Spleen (tissue), 11 donors: Measurements from ENCODE around the gene PTK6. TPM values are rescaled to one million over a fixed set of nuclear protein-coding genes. Genes with fewer than 3 reads are reported as not detected.

Experiments
- DNase-seq: peaks from one replicate; pipeline ENCODE4 v3.0.0-alpha.2; 2020
- H3K27ac ChIP-seq, 8 donors: fragments of 200-600 bp; sonication (generic) in 7 of 8; 1 replicate in 4 of 8; 2 replicates in 4 of 8; pipeline versions ENCODE4 v1.5.0 to v1.8.0; 2016 to 2021; ENCODE audit warnings: inconsistent platforms in 4 of 8, mild to moderate bottlenecking in 4 of 8, moderate library complexity in 1 of 8
- H3K27me3 ChIP-seq, 7 donors: fragments of 200-600 bp; sonication (generic) in 6 of 7; replicated peaks in 1 of 7; 1 replicate in 4 of 7; 2 replicates in 3 of 7; pipeline versions ENCODE4 v1.5.0 to v1.8.0; 2016 to 2021; ENCODE audit warnings: inconsistent platforms in 3 of 7, mild to moderate bottlenecking in 1 of 7
- H3K36me3 ChIP-seq, 6 donors: fragments of 200-600 bp; sonication (generic) in 5 of 6; 1 replicate in 4 of 6; 2 replicates in 2 of 6; pipeline versions ENCODE4 v1.5.0 to v1.8.0; 2016 to 2021; ENCODE audit warnings: inconsistent platforms in 2 of 6
- H3K4me1 ChIP-seq, 6 donors: fragments of 200-600 bp; sonication (generic) in 5 of 6; 1 replicate in 3 of 6; 2 replicates in 3 of 6; pipeline versions ENCODE4 v1.5.0 to v1.8.0; 2016 to 2021; ENCODE audit warnings: inconsistent platforms in 3 of 6
- H3K4me3 ChIP-seq, 8 donors: fragments of 200-600 bp; sonication (generic) in 7 of 8; 1 replicate in 4 of 8; 2 replicates in 4 of 8; pipeline versions ENCODE4 v1.5.0 to v1.8.0; 2016 to 2021; ENCODE audit warnings: inconsistent platforms in 4 of 8, mild to moderate bottlenecking in 4 of 8, moderate library complexity in 2 of 8
- H3K9me3 ChIP-seq, 8 donors: fragments of 200-600 bp; sonication (generic) in 7 of 8; 1 replicate in 4 of 8; 2 replicates in 4 of 8; pipeline versions ENCODE4 v1.5.0 to v1.8.0; 2016 to 2021; ENCODE audit warnings: inconsistent platforms in 4 of 8
- POLR2A ChIP-seq, 3 donors: fragments of 450-650 bp; IDR thresholded peaks; one replicate each; pipeline ENCODE4 v1.5.1; 2017; ENCODE audit warnings: antibody characterized with exemption in 3 of 3, mild to moderate bottlenecking in 1 of 3
- POLR2AphosphoS5 ChIP-seq, 3 donors: sonication (generic); formaldehyde crosslinking; IDR thresholded peaks; one replicate each; pipeline ENCODE4 v1.5.1; 2017; ENCODE audit warnings: antibody characterized with exemption in 3 of 3
- WGBS, 5 donors: extraction: QIAGEN DNeasy Blood & Tissue Kit in 3 of 5; methylation state at CpG; one replicate each; pipeline versions ENCODE4 v1.1.5 to v1.1.7; 2013 to 2018; 5-methylcytosine and 5-hydroxymethylcytosine counted together
- intact Hi-C: fragments of 100-400 bp; cut with DNase I; formaldehyde crosslinking; loops from one replicate; pipeline ENCODE4 v1.15.0; 2023; ENCODE audit warnings: low total_unique reads
- polyA plus RNA-seq, 3 donors: library from polyadenylated mRNA; stranded (reverse); fragments of 200-250 nt; gene quantifications; one replicate each; pipeline ENCODE4 v1.2.1, GENCODE V29; 2013
- total RNA-seq, 7 donors: library from RNA; depleted of rRNA in 3 of 7; stranded (reverse); fragments of >200 nt in 3 of 7; fragmentation: NEBNext Ultra II Directional in 4 of 7; extraction: Animal tissue kit (Norgen Biotek cat#: 25700) in 4 of 7; gene quantifications; one replicate each; pipeline versions ENCODE4 v1.1.0 to v1.2.1, GENCODE V29; 2016 to 2021
- TF ChIP-seq, protein P1 (sequence below), 11 experiments: fragments of 200-600 bp in 7 of 11; fragments of 450-650 bp in 4 of 11; sonication (generic) in 4 of 11; IDR thresholded peaks in 8 of 11; conservative IDR thresholded peaks in 3 of 11; 1 replicate in 7 of 11; 2 replicates in 4 of 11; pipeline versions ENCODE4 v1.4.0 to v1.8.0; 2016 to 2021; ENCODE audit warnings: antibody characterized with exemption in 11 of 11, inconsistent platforms in 4 of 11, mild to moderate bottlenecking in 1 of 11
- donor health status: healthy with polysubstance abuse.
- donor health status: DM: no; HTN: no; CAD: no; lungs with moderate emphysema.
- donor health status: DM: no; HTN: no; CAD: no.
- donor health status: Bipolar disorder and iron deficiency.
- donor health status: healthy.
- donor health status: DM: no; HTN: no; CAD: no.
- donor health status: DM: yes; HTN: yes; CAD: no.

The PTK6 gene
- total and polyA plus RNA-seq, 10 donors, result 0.20 to 1.0 (median 0.71) TPM

DNA sequence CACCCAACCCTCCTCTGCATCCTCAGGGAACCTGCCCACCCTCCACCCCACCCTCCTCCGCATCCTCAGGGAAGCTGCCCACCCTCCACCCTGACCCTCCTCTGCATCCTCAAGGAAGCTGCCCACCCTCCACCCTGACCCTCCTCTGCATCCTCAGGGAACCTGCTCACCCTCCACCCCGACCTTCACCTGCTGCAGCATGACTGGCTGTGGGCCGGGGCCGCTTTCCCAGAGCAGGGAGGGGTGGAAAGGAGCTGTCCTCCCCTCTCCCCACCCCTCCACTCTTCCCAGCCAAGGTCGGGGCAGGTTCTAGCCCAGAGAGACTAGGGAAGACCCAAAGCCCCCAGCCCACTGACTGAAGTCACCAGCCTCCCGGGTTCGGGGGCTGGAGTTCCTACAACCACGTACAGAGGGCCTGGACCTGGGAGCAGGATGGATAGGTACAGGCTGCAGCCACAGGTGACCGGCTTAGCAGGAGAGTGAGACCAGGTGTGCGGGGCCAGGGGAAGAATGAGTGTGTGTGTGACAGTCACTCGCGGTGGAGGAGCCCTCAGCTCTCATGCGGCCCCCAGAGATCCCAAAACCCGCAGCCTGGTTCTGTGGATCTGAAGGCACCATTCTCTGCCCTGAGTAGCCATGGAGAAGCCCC lies 49.9 kb downstream of the PTK6 start:
- Histone ChIP-seq H3K27ac (no peak overlapping the region), H3K4me1 (peaks cover 0 to 18% (median 3%) of the 10 kb centered on the region in 6 donors), H3K4me3 (no peak overlapping the region), H3K36me3 (no peaks in the 10 kb centered on the region), H3K27me3 (peaks cover 6 to 92% (median 57%) of the 10 kb centered on the region in 7 donors), H3K9me3 (peaks cover 0 to 6% (median 0%) of the 10 kb centered on the region in 8 donors)
- 49 to 58% (median 55%) methylated on average over 10 to 14 of the region's 14 CpGs for WGBS, 5 donors
- no peak for DNase-seq
- TF ChIP-seq, protein P1, sequence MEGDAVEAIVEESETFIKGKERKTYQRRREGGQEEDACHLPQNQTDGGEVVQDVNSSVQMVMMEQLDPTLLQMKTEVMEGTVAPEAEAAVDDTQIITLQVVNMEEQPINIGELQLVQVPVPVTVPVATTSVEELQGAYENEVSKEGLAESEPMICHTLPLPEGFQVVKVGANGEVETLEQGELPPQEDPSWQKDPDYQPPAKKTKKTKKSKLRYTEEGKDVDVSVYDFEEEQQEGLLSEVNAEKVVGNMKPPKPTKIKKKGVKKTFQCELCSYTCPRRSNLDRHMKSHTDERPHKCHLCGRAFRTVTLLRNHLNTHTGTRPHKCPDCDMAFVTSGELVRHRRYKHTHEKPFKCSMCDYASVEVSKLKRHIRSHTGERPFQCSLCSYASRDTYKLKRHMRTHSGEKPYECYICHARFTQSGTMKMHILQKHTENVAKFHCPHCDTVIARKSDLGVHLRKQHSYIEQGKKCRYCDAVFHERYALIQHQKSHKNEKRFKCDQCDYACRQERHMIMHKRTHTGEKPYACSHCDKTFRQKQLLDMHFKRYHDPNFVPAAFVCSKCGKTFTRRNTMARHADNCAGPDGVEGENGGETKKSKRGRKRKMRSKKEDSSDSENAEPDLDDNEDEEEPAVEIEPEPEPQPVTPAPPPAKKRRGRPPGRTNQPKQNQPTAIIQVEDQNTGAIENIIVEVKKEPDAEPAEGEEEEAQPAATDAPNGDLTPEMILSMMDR (IDR thresholded peaks at IDR 0.05 in 8 of 11, conservative IDR thresholded peaks at IDR 0.05 in 3 of 11), result no peak
- TF ChIP-seq POLR2A (IDR thresholded peaks at IDR 0.05) (no peak), POLR2AphosphoS5 (IDR thresholded peaks at IDR 0.05) (no peak)
- intact Hi-C loops, result no loop called here

DNA sequence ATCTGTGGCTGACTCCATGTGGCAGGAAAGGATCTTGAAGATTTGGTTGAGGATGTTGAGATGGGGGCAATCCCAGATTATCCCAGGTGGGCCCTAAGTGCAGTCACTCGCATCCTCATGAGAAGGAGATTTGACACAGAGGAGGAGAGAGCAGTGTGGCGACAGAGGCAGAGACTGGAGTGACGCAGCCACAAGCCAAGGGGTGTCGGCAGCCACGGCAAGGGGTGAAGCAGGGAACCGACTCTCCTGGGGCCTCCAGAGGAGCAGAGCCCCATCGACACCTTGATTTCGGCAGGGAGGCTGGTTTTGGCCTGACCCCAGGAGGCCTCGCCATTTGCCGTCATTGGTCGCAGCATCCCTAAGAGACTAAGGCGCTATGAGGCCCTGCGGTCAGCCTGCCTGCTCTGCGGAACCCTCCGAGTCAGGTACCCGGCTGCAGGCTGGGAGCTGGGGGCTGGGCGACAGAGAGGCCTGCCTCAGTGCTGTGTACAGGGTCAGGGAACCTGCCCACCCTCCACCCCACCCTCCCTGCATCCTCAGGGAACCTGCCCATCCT lies 50.8 kb downstream of the PTK6 start:
- H3K4me1 ChIP-seq, result peaks cover 0 to 18% (median 3%) of the 10 kb centered on the region in 6 donors
- no peak overlapping the region for H3K4me3 ChIP-seq
- H3K27me3 ChIP-seq, result peaks cover 6 to 99% (median 64%) of the 10 kb centered on the region in 7 donors
- no peak overlapping the region for H3K27ac ChIP-seq
- H3K9me3 ChIP-seq, result peaks cover 0 to 6% (median 0%) of the 10 kb centered on the region in 8 donors
- intact Hi-C loops, result no loop called here
- WGBS, 5 donors, result 89 to 96% (median 93%) methylated on average over 9 to 17 of the region's 17 CpGs
- H3K36me3 ChIP-seq, result no peaks in the 10 kb centered on the region
- TF ChIP-seq, protein P1 (IDR thresholded peaks at IDR 0.05 in 8 of 11, conservative IDR thresholded peaks at IDR 0.05 in 3 of 11), result no peak
- no peak for TF ChIP-seq POLR2AphosphoS5 (IDR thresholded peaks at IDR 0.05)
- TF ChIP-seq POLR2A (IDR thresholded peaks at IDR 0.05), result no peak
- no peak for DNase-seq

DNA sequence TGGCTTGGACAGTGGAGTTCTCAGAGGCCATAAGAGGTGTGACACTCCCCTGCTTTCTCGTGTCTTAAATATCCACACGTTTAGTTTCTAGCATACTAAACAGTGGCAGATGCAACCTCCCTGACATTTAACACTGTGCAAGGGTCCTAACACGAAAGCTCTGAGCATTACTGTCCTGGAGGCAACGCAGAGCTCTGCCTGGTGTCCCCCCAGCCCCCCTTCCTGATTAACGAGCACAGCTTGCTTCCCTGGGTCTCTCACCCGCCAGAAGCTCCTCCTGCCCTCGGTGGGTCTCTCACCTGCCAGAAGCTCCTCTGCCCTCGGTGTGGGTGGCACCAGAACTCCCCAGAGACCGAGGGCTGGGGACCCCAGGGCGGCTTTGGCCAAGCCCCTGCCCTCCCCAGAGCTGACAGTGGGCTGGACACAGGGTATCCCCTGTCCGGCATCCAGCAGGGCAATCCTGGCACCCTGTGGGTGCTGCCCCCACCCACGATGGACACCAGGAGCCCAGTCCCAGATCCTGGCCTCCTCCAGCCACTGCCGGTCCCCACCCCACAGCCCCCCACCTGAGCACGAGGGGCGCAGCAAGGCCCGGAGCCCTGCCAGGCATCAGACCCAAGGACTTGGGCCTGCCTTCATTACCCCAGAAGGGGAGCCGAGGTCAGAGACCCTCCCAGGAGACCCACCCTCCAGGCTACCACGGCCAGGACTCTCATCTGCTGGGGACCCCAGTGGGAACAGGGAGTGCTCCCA lies 52.3 kb downstream of the PTK6 start:
- WGBS, 5 donors, result 61 to 72% (median 68%) methylated on average over 4 to 18 of the region's 18 CpGs
- no peak overlapping the region for H3K4me3 ChIP-seq
- peaks cover 0 to 18% (median 3%) of the 10 kb centered on the region in 6 donors for H3K4me1 ChIP-seq
- H3K36me3 ChIP-seq, result no peaks in the 10 kb centered on the region
- peaks cover 0 to 6% (median 0%) of the 10 kb centered on the region in 8 donors for H3K9me3 ChIP-seq
- TF ChIP-seq POLR2AphosphoS5 (IDR thresholded peaks at IDR 0.05) (no peak), POLR2A (IDR thresholded peaks at IDR 0.05) (no peak)
- TF ChIP-seq, protein P1 (IDR thresholded peaks at IDR 0.05 in 8 of 11, conservative IDR thresholded peaks at IDR 0.05 in 3 of 11), result no peak
- H3K27ac ChIP-seq, result no peak overlapping the region
- peaks cover 6 to 99% (median 61%) of the 10 kb centered on the region in 7 donors for H3K27me3 ChIP-seq
- intact Hi-C loops, result no loop called here
- no peak for DNase-seq

DNA sequence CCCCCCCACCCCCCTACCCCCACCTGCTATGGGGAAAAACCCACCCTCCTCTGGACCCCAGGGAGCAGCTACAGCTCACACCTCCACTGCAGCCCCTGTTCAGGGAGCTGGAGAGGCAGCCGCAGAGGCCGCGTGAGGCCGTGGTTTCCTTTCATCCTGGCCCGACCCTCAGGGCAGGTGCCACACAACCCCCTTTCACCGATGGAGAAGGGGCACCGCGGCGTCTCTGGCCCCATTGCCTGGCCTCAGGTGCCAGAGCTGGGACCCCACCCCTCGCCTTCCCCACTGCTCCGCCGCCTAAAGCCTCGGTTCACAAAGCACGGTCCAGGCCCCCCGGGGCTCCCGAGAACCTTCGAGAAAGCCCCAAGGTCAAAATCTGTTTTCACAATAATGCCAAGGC lies 52.9 kb downstream of the PTK6 start:
- intact Hi-C loops, result no loop called here
- Histone ChIP-seq H3K27ac (no peak overlapping the region), H3K9me3 (peaks cover 0 to 6% (median 0%) of the 10 kb centered on the region in 8 donors), H3K4me3 (no peak overlapping the region), H3K4me1 (peaks cover 0 to 18% (median 3%) of the 10 kb centered on the region in 6 donors), H3K36me3 (no peaks in the 10 kb centered on the region), H3K27me3 (peaks cover 6 to 99% (median 63%) of the 10 kb centered on the region in 7 donors)
- no peak for DNase-seq
- TF ChIP-seq, protein P1 (IDR thresholded peaks at IDR 0.05 in 8 of 11, conservative IDR thresholded peaks at IDR 0.05 in 3 of 11), result no peak
- TF ChIP-seq POLR2A (IDR thresholded peaks at IDR 0.05), result no peak
- TF ChIP-seq POLR2AphosphoS5 (IDR thresholded peaks at IDR 0.05), result no peak
- 46 to 57% (median 51%) methylated on average over 17 of the region's 17 CpGs for WGBS, 5 donors
